Nucleus accumbens (tissue), 56 donors: ENCODE results near the gene PWWP3B.
A peak's percentile ranks its signal among the peaks of the same experiment; 100 is the strongest.
"Not testable (repeated sequence)": the region's sequence is repeated elsewhere in the genome, so short reads cannot be mapped to it uniquely, and the experiment has no call there.

Source experiments
- DNase-seq, 56 donors: peaks; one replicate each; lab custom pipeline; 2025; lab: John Stamatoyannopoulos, UW

Gene PWWP3B

DNA sequence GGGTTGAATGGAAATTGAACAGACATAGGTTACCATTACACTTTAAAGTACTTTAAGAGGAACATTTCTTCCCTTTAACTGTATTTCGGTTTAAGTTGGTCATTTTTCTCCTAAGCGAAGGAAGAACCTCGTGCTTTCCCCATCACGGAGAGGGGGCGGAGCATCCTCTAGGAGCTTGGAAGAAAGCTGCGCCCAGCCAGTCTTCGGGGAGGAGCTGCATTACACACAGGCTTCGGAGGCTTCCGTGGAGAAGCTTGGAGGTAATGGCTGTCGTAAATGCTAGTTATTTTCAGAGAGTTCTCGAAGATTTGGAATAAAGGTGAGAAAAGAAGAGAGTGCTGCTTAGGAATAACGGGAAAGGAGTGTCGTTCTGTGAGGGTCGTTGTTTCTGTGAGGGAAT, at the start of gene PWWP3B:
PWWP3B (plus strand) TSS at position 199 of the 400 bp plus-strand sequence. CDS start 37,128 bp downstream, outside the sequence.
- DNase-seq = peak in 12 of 56 donors; percentile 0 to 31 (median 2)

DNA sequence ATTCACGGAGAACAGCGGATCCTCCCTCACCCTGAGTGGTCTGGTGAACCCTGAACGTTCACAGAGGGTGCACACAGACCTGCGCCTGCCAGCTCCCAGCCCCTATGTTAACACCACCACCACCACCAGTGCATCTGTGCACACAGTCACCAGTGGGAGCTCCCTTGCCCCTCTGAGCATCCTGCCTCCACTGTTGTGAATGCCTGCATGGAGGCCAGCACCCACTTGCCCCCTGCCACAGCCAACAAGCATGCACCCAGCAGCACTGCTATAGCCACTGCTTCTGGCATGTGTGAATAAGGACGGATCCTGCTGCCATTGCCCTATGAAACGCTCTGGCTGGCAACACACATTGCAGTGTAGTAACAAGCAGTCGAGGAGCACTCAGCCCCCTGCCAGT, 29.1 kb upstream of the PWWP3B start:
- DNase-seq = no peak

DNA sequence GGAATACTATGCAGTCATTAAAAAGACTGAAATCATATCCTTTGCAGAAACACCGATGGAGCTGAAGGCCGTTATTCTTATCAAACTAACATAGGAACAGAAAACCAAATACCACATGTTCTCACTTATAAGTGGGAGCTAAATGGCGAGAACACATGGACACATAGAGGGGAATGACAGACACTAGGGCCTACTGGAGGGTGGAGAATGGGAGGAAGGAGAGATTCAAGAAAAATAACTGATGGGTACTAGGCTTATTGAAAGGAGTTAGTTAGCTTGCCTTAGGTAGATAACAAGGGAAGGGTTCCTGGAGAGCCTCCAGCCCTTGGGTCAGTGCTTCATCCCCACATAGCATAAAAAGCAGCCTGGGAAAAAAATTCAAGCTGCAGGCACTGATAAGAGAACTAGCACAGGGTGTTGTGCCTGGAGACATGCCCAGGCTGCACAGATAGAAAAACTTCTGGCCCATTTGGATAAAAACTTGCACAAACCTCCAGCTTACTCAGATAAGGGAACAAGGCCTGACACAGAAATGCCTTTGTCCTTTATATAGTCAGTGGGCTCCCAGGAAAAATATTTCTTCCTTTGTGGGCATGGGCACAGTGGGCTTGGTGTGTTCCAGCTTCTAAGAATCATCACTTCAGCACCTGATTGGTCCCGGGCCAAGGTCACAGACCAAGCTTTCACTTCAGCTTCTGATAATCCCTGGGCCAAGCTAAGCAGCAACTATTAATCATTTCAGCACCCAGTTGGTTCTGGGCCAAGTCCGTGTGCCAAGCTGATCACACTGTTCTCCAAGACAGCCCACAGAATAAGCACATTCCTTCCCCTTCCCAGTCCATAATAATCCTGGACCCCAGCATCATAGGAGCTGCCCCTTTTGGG, 23.1 kb upstream of the PWWP3B start:
- no peak for DNase-seq

DNA sequence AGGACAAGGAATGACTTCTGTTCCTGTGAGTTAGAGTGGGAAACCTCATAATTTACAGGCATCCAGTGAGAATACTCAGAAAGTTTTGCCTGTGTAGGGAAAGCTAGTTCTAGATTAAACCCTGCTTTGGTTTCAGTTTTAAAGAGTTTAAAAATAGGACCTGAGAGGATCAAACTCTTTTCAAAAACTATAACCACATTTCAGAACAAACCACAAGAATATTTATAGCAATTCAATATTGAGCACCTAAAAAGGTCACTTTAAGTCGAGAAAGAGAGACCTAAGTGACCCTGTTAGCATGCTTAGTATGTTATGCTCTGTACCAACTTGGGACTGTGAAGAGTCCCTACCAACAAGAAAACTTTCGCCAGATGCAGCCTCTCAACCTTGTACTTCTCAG, 17.4 kb upstream of the PWWP3B start:
- no peak for DNase-seq

DNA sequence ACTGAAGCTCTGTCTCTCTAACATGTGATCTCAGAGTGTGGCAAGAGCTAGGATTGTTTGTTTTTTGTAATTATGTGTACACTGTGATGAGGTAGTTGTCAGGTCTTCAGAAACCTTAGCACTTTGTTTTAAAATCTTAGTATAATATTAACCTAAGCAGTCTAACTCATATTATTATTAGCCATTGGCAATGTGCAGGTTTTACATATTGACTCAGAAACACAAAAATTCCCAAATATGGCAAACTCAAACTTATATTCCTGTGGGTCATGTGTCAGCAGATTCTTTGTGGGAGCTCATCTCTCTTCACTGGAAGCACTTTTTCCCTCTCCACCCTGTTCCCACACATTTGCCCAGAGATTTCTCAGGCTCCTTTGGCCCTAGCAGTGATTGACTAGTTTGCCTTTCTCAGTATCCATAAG, 8.2 kb upstream of the PWWP3B start:
- no peak for DNase-seq

DNA sequence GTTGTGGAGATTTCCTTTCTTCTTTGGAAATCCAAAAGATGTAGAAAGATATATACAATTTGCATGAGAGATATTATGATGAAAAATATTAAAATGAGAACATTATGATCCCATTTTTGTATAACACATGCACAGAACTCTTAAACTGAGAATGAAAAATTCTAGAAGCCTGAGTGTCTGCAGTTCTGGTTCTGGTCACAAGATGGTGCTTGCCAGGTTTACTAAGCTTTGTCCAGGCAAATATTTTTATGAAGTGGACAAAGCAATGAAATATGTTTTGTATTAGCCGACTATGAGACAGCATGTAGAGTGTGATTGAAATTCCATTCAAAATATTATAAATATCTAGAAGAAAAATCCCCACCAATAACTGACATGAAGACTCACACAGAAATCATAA, 2.2 kb downstream of the PWWP3B start:
- DNase-seq = peak in 1 of 56 donors; percentile 0

DNA sequence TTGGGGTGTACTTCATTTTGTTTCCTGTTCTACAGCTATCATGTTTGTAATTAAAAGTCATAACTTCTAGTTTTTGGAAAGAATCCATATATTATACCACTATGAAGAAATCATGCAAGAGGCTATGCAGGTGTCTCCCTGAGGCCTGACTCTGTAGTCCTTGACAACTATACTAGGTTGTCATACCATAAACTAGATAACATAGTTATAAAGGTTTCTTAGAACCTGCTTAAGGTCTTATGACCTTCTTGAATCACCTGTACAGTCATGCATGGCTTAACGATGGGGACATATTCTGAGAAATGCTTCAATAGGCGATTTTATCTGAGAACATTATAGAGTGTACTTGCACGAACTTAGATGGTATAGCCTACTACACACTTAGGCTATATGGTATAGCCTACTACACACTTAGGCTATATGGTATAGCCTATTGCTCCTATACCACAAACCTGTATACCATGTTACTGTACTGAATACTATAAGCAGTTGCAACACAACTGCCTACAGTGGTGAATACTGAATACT, 3.3 kb downstream of the PWWP3B start:
- DNase-seq = no peak

DNA sequence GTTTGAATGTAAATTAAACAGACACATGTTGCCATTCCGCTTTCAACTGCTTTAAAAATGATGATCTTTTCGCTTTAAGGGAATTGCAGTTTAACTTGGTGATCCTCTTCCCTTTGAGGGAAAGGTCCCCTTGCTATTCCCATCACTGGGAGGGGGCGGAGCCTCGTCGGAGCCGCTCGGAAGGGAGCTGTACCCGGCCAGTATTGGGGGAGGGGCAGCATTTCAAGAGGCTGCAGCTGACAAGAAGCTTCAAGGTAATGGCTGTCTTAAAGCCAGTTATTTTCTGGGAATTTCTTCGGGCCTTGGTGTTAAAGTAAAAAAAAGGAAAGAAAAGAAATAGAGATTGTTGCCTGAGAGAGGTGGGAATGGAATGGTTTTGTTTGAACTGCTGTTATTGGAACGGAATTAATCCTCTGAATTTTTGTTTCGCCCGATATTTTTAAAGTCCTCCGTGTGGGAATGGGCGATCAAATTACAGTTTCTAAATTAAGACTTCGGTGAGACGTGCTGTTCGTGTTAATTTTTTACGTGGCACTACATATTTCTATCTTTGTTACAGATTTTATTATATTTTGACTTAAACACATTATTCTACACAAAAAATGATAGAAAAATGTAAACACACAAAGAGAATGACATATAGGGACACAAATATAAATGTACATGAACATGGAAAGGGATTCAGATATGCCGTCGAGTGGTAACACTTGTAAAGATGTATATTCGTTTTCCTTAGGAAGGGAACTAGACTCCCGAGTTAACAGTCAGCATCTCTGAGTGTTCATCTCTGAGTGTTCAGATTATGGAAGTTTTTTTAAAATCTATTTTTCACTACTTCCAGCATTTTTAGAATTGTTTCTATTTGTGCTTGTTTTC, 9.2 kb downstream of the PWWP3B start:
- DNase-seq = peak in 47 of 56 donors; percentile 0 to 68 (median 23)

DNA sequence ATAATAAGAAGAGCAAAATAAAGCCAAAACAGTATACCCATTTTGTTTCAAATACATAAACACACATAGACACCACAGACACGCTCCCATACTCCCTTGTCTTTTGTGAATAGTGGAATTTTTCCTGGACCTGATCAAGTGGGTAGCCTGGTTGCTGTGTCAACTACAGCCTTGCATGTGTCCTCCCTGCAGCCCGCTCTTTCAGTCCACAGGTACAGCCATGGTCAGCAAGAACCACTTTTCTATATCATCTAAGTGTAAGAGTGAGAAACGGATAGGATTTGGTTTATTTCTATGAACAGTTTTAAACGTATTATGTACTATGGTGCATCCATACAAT, 9.8 kb downstream of the PWWP3B start:
- DNase-seq = no peak

DNA sequence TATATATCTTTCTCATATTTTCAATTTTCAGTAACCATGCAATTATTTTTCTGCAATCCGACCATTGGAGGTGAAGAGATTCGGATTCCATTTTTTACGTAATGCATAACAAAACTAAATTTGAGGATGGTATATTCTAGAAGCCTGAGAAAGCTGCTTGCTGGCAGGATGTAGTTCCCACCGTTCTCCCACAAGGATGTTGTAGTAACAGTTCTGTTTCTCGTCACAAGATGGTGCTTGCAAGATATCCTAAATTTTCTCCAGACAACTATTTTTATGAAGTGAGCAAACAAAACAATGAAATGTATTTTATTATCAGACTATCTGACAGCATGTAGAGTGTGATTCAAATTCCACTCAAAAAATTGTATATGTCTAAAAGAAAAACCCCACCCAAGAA, 10.7 kb downstream of the PWWP3B start:
- no peak for DNase-seq

DNA sequence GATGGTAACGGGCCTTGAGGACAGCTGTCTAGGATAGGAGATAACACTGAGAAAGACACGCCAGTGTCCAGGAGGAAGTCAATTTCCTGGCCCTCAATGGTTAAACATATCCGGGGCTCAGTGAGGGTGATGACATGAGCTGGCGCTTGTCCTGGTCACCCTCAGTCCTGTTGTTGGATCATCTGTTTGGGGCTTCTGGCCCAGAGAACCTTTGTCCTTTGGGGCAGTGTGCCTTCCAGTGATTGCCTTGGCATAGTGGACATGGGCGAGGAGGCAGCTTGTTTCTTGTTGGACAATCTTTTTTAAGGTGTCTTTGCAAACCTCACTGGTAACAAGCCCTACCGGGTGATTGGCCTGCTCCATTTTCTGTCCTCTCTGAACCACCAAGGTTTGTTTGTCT, 15.6 kb downstream of the PWWP3B start:
- not testable (repeated sequence) for DNase-seq

DNA sequence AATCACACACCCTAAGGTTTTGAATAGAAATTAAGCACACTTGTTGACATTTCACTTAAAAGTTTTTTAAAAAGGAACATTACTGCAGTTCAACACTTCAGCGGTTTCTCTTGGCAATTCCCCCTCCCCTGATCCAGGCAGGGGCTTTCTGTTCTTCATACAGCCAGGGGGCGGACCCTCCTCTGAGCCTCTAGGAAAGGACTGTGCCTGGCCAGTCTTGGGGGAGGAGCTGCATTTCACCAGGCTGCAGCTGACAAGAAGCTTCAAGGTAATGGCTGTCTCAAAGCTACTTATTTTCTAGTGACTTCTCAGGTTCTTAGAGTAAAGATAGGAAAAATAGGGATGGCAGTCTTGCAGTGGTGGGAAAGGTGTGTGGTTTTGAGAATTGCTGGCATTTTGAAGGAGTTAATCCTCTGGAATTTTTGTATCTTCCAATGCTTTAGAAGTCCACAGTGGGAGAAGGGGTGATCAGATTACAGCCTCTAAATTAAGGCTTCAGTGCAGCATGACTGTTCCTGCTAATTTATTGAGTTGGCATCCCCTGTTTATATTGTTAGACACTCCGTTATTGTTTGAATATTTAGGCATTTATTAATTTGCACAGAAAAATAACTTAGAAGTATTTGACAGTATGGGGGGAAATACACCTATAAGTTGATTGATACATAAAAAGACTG, 33.5 kb downstream of the PWWP3B start:
- DNase-seq = no peak

DNA sequence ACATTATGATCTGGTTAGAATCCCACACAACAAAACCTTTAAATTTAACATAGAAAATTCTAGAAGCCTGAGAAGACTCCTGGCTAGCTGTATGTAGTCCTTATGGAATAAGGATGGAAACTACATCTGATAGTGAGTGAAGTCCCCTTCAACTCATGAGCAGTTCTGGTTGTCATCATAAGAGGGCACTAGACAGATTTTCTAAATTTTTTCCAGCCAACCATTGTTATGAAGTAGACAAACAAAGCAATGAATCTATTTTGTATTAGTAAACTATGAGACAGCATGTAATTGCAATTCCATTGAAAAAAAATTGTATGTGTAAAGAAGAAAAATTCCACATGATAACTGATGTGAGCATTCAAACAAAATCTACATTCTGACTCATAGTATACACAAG, 35.2 kb downstream of the PWWP3B start:
- DNase-seq = no peak

DNA sequence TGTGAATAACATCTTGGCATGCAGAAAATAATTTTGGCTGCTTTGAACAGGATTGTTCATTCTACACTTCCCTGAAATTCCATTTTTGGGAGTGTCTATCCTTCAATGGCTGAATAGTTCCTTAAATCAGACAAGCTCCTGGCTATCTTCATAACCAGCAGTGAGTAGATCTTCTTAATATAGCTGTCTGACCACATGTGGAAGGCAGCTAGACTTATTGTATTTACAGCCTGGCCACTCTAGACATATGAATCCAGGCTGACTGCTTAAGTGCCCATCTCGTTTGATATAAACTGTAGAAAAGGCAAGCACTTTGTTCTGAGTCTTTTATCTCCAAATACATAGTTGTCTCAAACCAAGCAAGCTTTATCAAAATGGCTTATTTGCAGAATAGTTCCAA, 40.0 kb downstream of the PWWP3B start:
- DNase-seq = no peak
